A673 (cell line): ENCODE results near the gene ALDH16A1.

ENCODE experiments used
- EZH2 ChIP-seq: fragments of 200-600 bp; sonication (generic); IDR thresholded peaks from 2 replicates; pipeline ENCODE4 v1.6.1; 2017; ENCODE audit warnings: borderline replicate concordance, low read depth, mild to moderate bottlenecking, mixed read lengths, antibody characterized with exemption, low read length; ENCODE audit not compliant: poor library complexity, severe bottlenecking
- TF ChIP-seq, protein P1 (sequence below): fragments of 300-800, 200-600 bp; sonication (generic); conservative IDR thresholded peaks from 2 replicates; pipeline ENCODE4 v1.5.1; 2017; ENCODE audit warnings: low read depth, mild to moderate bottlenecking, antibody characterized with exemption, low read length, moderate library complexity, mixed read lengths

- TF ChIP-seq, protein P1, sequence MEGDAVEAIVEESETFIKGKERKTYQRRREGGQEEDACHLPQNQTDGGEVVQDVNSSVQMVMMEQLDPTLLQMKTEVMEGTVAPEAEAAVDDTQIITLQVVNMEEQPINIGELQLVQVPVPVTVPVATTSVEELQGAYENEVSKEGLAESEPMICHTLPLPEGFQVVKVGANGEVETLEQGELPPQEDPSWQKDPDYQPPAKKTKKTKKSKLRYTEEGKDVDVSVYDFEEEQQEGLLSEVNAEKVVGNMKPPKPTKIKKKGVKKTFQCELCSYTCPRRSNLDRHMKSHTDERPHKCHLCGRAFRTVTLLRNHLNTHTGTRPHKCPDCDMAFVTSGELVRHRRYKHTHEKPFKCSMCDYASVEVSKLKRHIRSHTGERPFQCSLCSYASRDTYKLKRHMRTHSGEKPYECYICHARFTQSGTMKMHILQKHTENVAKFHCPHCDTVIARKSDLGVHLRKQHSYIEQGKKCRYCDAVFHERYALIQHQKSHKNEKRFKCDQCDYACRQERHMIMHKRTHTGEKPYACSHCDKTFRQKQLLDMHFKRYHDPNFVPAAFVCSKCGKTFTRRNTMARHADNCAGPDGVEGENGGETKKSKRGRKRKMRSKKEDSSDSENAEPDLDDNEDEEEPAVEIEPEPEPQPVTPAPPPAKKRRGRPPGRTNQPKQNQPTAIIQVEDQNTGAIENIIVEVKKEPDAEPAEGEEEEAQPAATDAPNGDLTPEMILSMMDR, result no peak
- no peak for TF ChIP-seq EZH2
Measured at GRCh38 chr19:49451430-49452181, 1.4 kb upstream of the ALDH16A1 start, which contains the start of gene PIH1D1.
